T-cell (primary cell): Measurements from ENCODE around the gene COA5. TPM values are rescaled to one million over a fixed set of nuclear protein-coding genes. Genes with fewer than 3 reads are reported as not detected.

ENCODE experiments used
- ATAC-seq, 4 experiments: fragments of 200-7000 bp in 3 of 4; fragments of 150-1000 bp in 1 of 4; cut with Tn5 transposase; replicated peaks in 1 of 4; 1 replicate in 3 of 4; 2 replicates in 1 of 4; pipeline ENCODE4 v1.10.0; 2021; ENCODE audit warnings: moderate library complexity in 3 of 4, mild to moderate bottlenecking in 2 of 4, moderate number of reproducible peaks in 1 of 4
- CTCF ChIA-PET, 2 donors: fragments of 300-600 bp; sonication (Branson Sonifier 250); formaldehyde crosslinking; loops; one replicate each; lab custom pipeline; 2022; ENCODE audit warnings: antibody characterized with exemption in 2 of 2; lab: Charles Lee
- POLR2A ChIA-PET, 2 donors: fragments of 300-600 bp; sonication (Branson Sonifier 250); formaldehyde crosslinking; loops; one replicate each; lab custom pipeline; 2022; ENCODE audit warnings: antibody characterized with exemption in 2 of 2; lab: Charles Lee
- DNase-seq, 35 experiments: peaks; one replicate each; pipeline versions ENCODE4 v3.0.0 to v3.0.0-alpha.2; 2013 to 2023
- H3K27ac ChIP-seq: one replicate; pipeline ENCODE4 v1.5.1; 2013; ENCODE audit warnings: low read length
- H3K27me3 ChIP-seq, 2 experiments: replicated peaks in 1 of 2; 1 replicate in 1 of 2; 2 replicates in 1 of 2; pipeline versions ENCODE4 v1.6.1 to v1.7.0; 2013; ENCODE audit warnings: low read length in 1 of 2, mixed read lengths in 1 of 2; ENCODE audit not compliant: control insufficient read depth in 2 of 2, insufficient read depth in 2 of 2; ENCODE audit errors: extremely low read depth in 1 of 2
- H3K36me3 ChIP-seq, 2 donors: 1 replicate in 1 of 2; 2 replicates in 1 of 2; pipeline versions ENCODE4 v1.6.1 to v1.7.0; 2013; ENCODE audit warnings: low read length in 1 of 2; ENCODE audit not compliant: control insufficient read depth in 2 of 2, insufficient read depth in 1 of 2; ENCODE audit errors: extremely low read depth in 1 of 2
- H3K4me1 ChIP-seq, 2 experiments: 1 replicate in 1 of 2; 2 replicates in 1 of 2; pipeline versions ENCODE4 v1.6.1 to v1.7.0; 2013; ENCODE audit warnings: low read length in 2 of 2, mixed read lengths in 1 of 2; ENCODE audit not compliant: insufficient read depth in 2 of 2, control insufficient read depth in 1 of 2; ENCODE audit errors: extremely low read depth in 1 of 2
- H3K4me3 ChIP-seq, 2 donors: 1 replicate in 1 of 2; 2 replicates in 1 of 2; pipeline versions ENCODE4 v1.5.1 to v1.7.0; 2013; ENCODE audit warnings: mild to moderate bottlenecking in 2 of 2, low read length in 1 of 2, moderate library complexity in 1 of 2; ENCODE audit not compliant: control insufficient read depth in 1 of 2; ENCODE audit errors: extremely low read depth in 1 of 2
- H3K9me3 ChIP-seq: 2 replicates; pipeline ENCODE4 v1.7.0; 2013
- H3K27ac Mint-ChIP-seq, 2 donors: one replicate each; pipeline ENCODE4 v1.8.0; 2020 to 2021; ENCODE audit warnings: mild to moderate bottlenecking in 2 of 2, mixed read lengths in 2 of 2
- H3K27me3 Mint-ChIP-seq, 2 donors: one replicate each; pipeline ENCODE4 v1.8.0; 2021 to 2022; ENCODE audit warnings: mixed read lengths in 2 of 2
- H3K36me3 Mint-ChIP-seq: one replicate; pipeline ENCODE4 v1.8.0; 2021; ENCODE audit warnings: mixed read lengths
- H3K4me1 Mint-ChIP-seq, 3 donors: one replicate each; pipeline ENCODE4 v1.8.0; 2020 to 2022; ENCODE audit warnings: mixed read lengths in 3 of 3, mild to moderate bottlenecking in 1 of 3
- H3K4me3 Mint-ChIP-seq, 3 donors: one replicate each; pipeline ENCODE4 v1.8.0; 2020 to 2022; ENCODE audit warnings: mild to moderate bottlenecking in 3 of 3, mixed read lengths in 3 of 3, moderate library complexity in 3 of 3
- H3K9me3 Mint-ChIP-seq, 3 donors: one replicate each; pipeline ENCODE4 v1.8.0; 2020 to 2022; ENCODE audit warnings: mixed read lengths in 3 of 3
- WGBS: methylation state at CpG from one replicate; pipeline ENCODE4 v1.1.5; 2013; ENCODE audit warnings: missing lambda C conversion rate; ENCODE audit not compliant: insufficient coverage; 5-methylcytosine and 5-hydroxymethylcytosine counted together
- total RNA-seq, 35 experiments: library from RNA in 6 of 35; stranded (reverse) in 6 of 35; fragments of 120-200 nt in 1 of 35; gene quantifications; one replicate each; pipeline versions ENCODE4 v1.2.1 to v1.2.4 and lab custom pipeline; 2013 to 2026

COA5 gene
- total RNA-seq, 5 donors from 2014 or later (not counting 1 experiment from before 2014, with no cell fraction given), result 24.6 to 45.8 (median 39.9) TPM

DNA sequence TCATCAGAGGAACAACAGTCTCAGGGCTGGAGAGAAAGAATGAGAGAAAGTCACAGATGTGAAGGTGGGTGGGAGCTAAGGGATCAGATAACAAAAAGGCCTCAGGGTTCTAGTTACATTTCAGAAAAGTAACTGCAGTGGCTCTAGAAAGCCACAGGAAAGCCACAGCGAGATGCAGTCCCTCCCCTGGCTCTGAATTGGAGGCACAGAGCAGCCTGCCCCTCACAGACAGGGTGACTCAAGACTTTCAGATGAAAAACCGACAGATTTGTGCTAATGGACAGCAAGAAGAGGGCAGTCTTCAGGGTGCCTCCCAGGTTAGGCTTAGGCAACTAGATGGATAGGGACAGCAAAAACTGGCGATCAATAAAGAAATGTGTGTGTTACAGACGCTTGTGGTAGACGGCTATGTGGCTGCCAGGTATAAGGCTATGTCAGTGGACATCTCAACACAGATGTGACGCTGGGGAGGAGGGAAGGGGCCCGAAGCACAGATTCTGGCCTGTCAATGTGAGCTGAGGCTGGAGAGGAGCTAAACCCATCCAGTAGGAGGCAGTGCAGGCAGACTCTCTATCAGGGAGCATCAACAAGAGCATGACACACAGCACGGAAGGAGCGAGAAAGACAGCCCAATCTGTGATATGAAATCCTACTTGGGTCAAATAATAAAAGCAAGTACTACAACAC lies 26.2 kb upstream of the COA5 start:
- peaks cover 40% of the 10 kb centered on the region for H3K36me3 Mint-ChIP-seq
- H3K4me1 Mint-ChIP-seq, result peaks cover 43 to 51% (median 46%) of the 10 kb centered on the region in 3 donors
- H3K27ac Mint-ChIP-seq, result peak overlapping the region; percentile 88 to 89
- no peaks in the 10 kb centered on the region for H3K9me3 Mint-ChIP-seq
- ChIA-PET CTCF (interaction anchor here in 1 of 2 donors (0.9 to 1.2 kb wide), 3 partner anchors 11 to 17 kb away, joined by 3 to 5 read pairs (median 4); no protein-coding TSS in a partner anchor), POLR2A (interaction anchor here in 1 of 2 donors (0.6 to 1.2 kb wide), 2 partner anchors 22 to 96 kb away, joined by 3 to 5 read pairs; partner anchors contain the start of gene MGAT4A)
- WGBS, result 46% methylated on average over 6 of the region's 9 CpGs
- peak overlapping the region in 2 of 3 donors; percentile 17 to 55 for H3K4me3 Mint-ChIP-seq
- Histone ChIP-seq H3K4me1 (peaks cover 29 to 42% of the 10 kb centered on the region in 2 experiments), H3K27me3 (no peaks in the 10 kb centered on the region), H3K36me3 (peaks cover 20 to 83% of the 10 kb centered on the region in 2 donors), H3K9me3 (no peaks in the 10 kb centered on the region), H3K27ac (peak overlapping the region; percentile 50), H3K4me3 (peak overlapping the region in 1 of 2 donors; percentile 44)
- peak; percentile 34 to 51 (median 42) for ATAC-seq
- DNase-seq, result peak in 32 of 35 experiments; percentile 20 to 78 (median 51)
- H3K27me3 Mint-ChIP-seq, result no peaks in the 10 kb centered on the region

DNA sequence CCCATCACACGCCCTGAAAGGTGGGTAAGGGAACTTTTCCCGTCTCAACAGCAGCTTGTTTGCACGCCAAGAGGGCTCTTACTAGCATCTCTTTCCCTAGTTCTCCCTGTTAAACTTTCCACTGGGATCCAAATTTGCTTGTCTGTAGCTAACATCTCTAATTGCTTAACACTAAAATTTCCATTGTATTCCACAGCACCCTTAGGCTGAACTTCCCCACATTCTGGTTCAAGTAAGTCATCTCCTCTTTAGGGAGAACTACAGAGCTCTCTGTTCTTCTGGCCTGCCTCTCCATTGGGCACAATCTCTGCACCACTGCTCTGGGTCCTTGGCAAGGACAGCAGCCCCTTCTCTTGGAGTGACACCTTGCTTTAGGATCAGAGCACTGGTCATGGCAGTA lies 24.0 kb upstream of the COA5 start:
- no peak overlapping the region for H3K27ac ChIP-seq
- Mint-ChIP-seq H3K4me3 (no peak overlapping the region), H3K27me3 (no peaks in the 10 kb centered on the region), H3K9me3 (no peaks in the 10 kb centered on the region), H3K27ac (peak overlapping the region; percentile 28 to 71), H3K36me3 (peaks cover 50% of the 10 kb centered on the region), H3K4me1 (peaks cover 29 to 40% (median 39%) of the 10 kb centered on the region in 3 donors)
- ATAC-seq (no peak), DNase-seq (no peak)
- 100% methylated on average over 3 of the region's 3 CpGs for WGBS
- CTCF ChIA-PET, result interaction anchor here in 1 of 2 donors (1.7 kb wide), 1 partner anchor 17 kb away, joined by 4 read pairs; no protein-coding TSS in a partner anchor
- H3K4me3 ChIP-seq, result no peak overlapping the region
- peaks cover 14 to 32% of the 10 kb centered on the region in 2 experiments for H3K4me1 ChIP-seq
- H3K27me3 ChIP-seq, result no peaks in the 10 kb centered on the region
- peaks cover 20 to 94% of the 10 kb centered on the region in 2 donors for H3K36me3 ChIP-seq
- H3K9me3 ChIP-seq, result no peaks in the 10 kb centered on the region
- POLR2A ChIA-PET, result no interaction called here

GRCh38 chr2:98623657-98624056 lies 15.3 kb upstream of the COA5 start:
- H3K4me1 ChIP-seq, result peaks cover 0 to 8% of the 10 kb centered on the region in 2 experiments
- no peak for DNase-seq
- peak overlapping the region; percentile 48 to 49 for H3K27ac Mint-ChIP-seq
- no peak overlapping the region for H3K4me3 Mint-ChIP-seq
- POLR2A ChIA-PET, result interaction anchor here in 1 of 2 donors (0.7 kb wide), 1 partner anchor 12 kb away, joined by 3 read pairs; no protein-coding TSS in a partner anchor
- no peaks in the 10 kb centered on the region for H3K27me3 ChIP-seq
- no peaks in the 10 kb centered on the region for H3K9me3 ChIP-seq
- CTCF ChIA-PET, result interaction anchor here in 1 of 2 donors (0.5 kb wide), 1 partner anchor 214 kb away, joined by 3 read pairs; no protein-coding TSS in a partner anchor
- H3K4me1 Mint-ChIP-seq, result peaks cover 26 to 36% (median 29%) of the 10 kb centered on the region in 3 donors
- H3K27me3 Mint-ChIP-seq, result no peaks in the 10 kb centered on the region
- H3K36me3 ChIP-seq, result peaks cover 7 to 81% of the 10 kb centered on the region in 2 donors
- WGBS, result 58% methylated on average over 3 of the region's 5 CpGs
- peaks cover 49% of the 10 kb centered on the region for H3K36me3 Mint-ChIP-seq
- H3K9me3 Mint-ChIP-seq, result no peaks in the 10 kb centered on the region
- H3K27ac ChIP-seq, result peak overlapping the region; percentile 13
- no peak overlapping the region for H3K4me3 ChIP-seq
- ATAC-seq, result no peak

GRCh38 chr2:98617149-98617548 lies 8.8 kb upstream of the COA5 start:
- ATAC-seq, result peak in 1 of 4 experiments; percentile 12
- Histone ChIP-seq H3K27me3 (no peaks in the 10 kb centered on the region), H3K4me3 (no peak overlapping the region), H3K4me1 (peaks cover 0 to 3% of the 10 kb centered on the region in 2 experiments), H3K36me3 (peaks cover 0 to 75% of the 10 kb centered on the region in 2 donors), H3K27ac (no peak overlapping the region), H3K9me3 (no peaks in the 10 kb centered on the region)
- Mint-ChIP-seq H3K36me3 (peaks cover 53% of the 10 kb centered on the region), H3K4me1 (peaks cover 50 to 51% (median 51%) of the 10 kb centered on the region in 3 donors), H3K9me3 (peaks cover 0 to 3% (median 0%) of the 10 kb centered on the region in 3 donors), H3K27ac (peak overlapping the region; percentile 53 to 78), H3K4me3 (no peak overlapping the region), H3K27me3 (no peaks in the 10 kb centered on the region)
- WGBS, result no CpG with 5 or more reads among the region's 5 CpGs
- ChIA-PET POLR2A (interaction anchor here in 1 of 2 donors (1.5 kb wide), 1 partner anchor 10 kb away, joined by 3 read pairs; no protein-coding TSS in a partner anchor), CTCF (interaction anchor here in 1 of 2 donors (1.0 kb wide), 1 partner anchor 18 kb away, joined by 3 read pairs; no protein-coding TSS in a partner anchor)
- no peak for DNase-seq

DNA sequence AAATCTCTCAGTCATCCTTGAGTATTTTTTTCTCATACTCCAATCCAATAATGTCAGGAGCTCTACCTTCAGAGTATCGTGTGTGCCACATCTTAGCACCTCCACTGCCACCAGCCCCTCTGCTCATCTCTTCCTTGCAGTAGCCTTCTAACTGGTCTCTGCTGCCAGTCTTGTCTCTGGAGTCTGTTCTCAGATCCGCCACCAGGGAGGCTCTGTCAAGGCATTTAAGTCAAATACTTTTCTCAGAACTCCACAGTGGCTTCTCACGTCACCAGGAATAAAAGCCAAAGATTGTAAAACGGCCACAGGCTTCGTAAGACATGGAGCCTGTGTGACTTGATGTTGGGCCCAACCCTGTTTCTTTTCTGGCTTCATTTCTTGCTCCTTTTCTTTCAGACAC lies 7.2 kb upstream of the COA5 start:
- Histone ChIP-seq H3K9me3 (no peaks in the 10 kb centered on the region), H3K36me3 (peaks cover 0 to 70% of the 10 kb centered on the region in 2 donors), H3K4me1 (peaks cover 2 to 7% of the 10 kb centered on the region in 2 experiments), H3K27ac (peak overlapping the region; percentile 10), H3K27me3 (no peaks in the 10 kb centered on the region), H3K4me3 (no peak overlapping the region)
- Mint-ChIP-seq H3K27ac (peak overlapping the region; percentile 29 to 78), H3K4me3 (no peak overlapping the region), H3K36me3 (peaks cover 53% of the 10 kb centered on the region), H3K9me3 (peaks cover 0 to 3% (median 0%) of the 10 kb centered on the region in 3 donors), H3K4me1 (peaks cover 54 to 55% (median 55%) of the 10 kb centered on the region in 3 donors), H3K27me3 (no peaks in the 10 kb centered on the region)
- no peak for DNase-seq
- ChIA-PET CTCF (no interaction called here), POLR2A (no interaction called here)
- 98% methylated on average over 3 of the region's 5 CpGs for WGBS
- ATAC-seq, result no peak
